ENCODE measurements around the gene CALML6.

CALML6 gene

GRCh38 chr1:1937061-1937460 lies 22.0 kb downstream of the CALML6 start:
- H3K4me3 ChIP-seq (replicated peaks; ENCODE audit: low read depth, low read length), result no peak overlapping the region
- TF ChIP-seq, protein P1, sequence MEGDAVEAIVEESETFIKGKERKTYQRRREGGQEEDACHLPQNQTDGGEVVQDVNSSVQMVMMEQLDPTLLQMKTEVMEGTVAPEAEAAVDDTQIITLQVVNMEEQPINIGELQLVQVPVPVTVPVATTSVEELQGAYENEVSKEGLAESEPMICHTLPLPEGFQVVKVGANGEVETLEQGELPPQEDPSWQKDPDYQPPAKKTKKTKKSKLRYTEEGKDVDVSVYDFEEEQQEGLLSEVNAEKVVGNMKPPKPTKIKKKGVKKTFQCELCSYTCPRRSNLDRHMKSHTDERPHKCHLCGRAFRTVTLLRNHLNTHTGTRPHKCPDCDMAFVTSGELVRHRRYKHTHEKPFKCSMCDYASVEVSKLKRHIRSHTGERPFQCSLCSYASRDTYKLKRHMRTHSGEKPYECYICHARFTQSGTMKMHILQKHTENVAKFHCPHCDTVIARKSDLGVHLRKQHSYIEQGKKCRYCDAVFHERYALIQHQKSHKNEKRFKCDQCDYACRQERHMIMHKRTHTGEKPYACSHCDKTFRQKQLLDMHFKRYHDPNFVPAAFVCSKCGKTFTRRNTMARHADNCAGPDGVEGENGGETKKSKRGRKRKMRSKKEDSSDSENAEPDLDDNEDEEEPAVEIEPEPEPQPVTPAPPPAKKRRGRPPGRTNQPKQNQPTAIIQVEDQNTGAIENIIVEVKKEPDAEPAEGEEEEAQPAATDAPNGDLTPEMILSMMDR (IDR thresholded peaks at IDR 0.05; ENCODE audit: low read length, missing control alignments), result no peak
- no peak for DNase-seq (ENCODE audit: low read depth)

- H3K4me3 ChIP-seq (replicated peaks; ENCODE audit: low read depth, low read length), result no peak overlapping the region
- DNase-seq (ENCODE audit: low read depth), result no peak
- TF ChIP-seq, protein P1 (IDR thresholded peaks at IDR 0.05; ENCODE audit: low read length, missing control alignments), result no peak
Observed at GRCh38 chr1:1937549-1938275, 22.7 kb downstream of the CALML6 start.

DNA sequence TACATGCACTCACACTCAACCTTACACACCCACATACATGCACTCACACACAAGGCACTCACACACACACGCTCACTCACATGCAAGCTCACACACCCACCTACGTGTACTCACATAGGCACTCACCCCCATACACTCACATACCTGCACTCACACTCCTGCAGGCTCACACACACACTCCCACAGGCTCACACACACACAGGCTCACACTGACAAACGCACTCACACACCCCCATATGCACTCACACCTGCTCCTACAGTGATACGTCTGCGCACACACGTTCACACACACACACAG lies 23.2 kb downstream of the CALML6 start:
- DNase-seq (ENCODE audit: low read depth), result no peak
- TF ChIP-seq, protein P1 (IDR thresholded peaks at IDR 0.05; ENCODE audit: low read length, missing control alignments), result no peak
- no peak overlapping the region for H3K4me3 ChIP-seq (replicated peaks; ENCODE audit: low read depth, low read length)

GRCh38 chr1:1938613-1939295 lies 23.7 kb downstream of the CALML6 start:
- H3K4me3 ChIP-seq (replicated peaks; ENCODE audit: low read depth, low read length), result no peak overlapping the region
- TF ChIP-seq, protein P1 (IDR thresholded peaks at IDR 0.05; ENCODE audit: low read length, missing control alignments), result no peak
- no peak for DNase-seq (ENCODE audit: low read depth)

- TF ChIP-seq, protein P1 (IDR thresholded peaks at IDR 0.05; ENCODE audit: low read length, missing control alignments), result no peak
- H3K4me3 ChIP-seq (replicated peaks; ENCODE audit: low read depth, low read length), result no peak overlapping the region
- no peak for DNase-seq (ENCODE audit: low read depth)
Observed at GRCh38 chr1:1939296-1940122, 24.4 kb downstream of the CALML6 start.

DNA sequence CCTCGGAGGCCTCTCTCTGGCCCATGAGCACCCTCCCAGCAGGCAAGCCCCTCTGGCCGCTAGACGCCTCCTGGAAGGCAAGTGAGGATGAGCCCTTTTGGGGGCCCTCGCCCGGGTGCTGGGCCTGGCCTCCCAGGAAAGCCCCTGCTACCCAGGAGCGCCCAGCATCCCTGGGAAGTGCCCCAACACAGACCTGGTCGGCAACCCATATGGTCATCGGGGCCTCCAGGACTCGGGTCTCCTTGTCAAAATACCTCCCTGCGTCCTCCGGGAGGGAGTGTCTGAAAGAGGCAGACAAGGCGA lies 25.0 kb downstream of the CALML6 start:
- DNase-seq (ENCODE audit: low read depth), result no peak
- H3K4me3 ChIP-seq (replicated peaks; ENCODE audit: low read depth, low read length), result no peak overlapping the region
- TF ChIP-seq, protein P1 (IDR thresholded peaks at IDR 0.05; ENCODE audit: low read length, missing control alignments), result no peak

All from fibroblast of pulmonary artery (primary cell).